NCI-H128 (cell line): ENCODE data around the gene KIR3DL2.
"Not testable (repeated sequence)": the region's sequence is repeated elsewhere in the genome, so short reads cannot be mapped to it uniquely, and the experiment has no call there.

Experiments
- DNase-seq: peaks from one replicate; lab custom pipeline; 2025; ENCODE audit not compliant: unreplicated experiment; lab: John Stamatoyannopoulos, UW

The KIR3DL2 gene

GRCh38 chr19:54850061-54850640 is at the start of gene KIR3DL2:
KIR3DL2 (plus strand) TSS chr19:54850443; CDS start chr19:54850476, 33 bp downstream.
- not testable (repeated sequence) for DNase-seq

- DNase-seq = no peak
Observed at GRCh38 chr19:54803410-54803809, 46.8 kb upstream of the KIR3DL2 start, which contains the start of gene KIR2DL4. KIR2DL4 (plus strand) TSS chr19:54803610; CDS start chr19:54803652, 42 bp downstream.

GRCh38 chr19:54804101-54804500 is 46.1 kb upstream of the KIR3DL2 start:
- no peak for DNase-seq

DNA sequence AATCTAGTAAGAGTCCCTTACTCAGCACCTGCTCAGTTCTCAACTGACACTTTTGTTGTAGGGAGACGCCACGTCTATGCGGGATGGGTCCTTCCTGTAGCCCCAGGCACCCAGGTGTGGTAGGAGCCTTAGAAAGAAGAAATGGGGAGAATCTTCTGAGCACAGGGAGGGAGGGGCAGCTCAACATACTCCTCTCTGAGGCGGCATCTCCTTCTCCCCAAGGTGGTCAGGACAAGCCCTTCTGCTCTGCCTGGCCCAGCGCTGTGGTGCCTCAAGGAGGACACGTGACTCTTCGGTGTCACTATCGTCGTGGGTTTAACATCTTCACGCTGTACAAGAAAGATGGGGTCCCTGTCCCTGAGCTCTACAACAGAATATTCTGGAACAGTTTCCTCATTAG is 45.7 kb upstream of the KIR3DL2 start:
- DNase-seq = no peak

- no peak for DNase-seq
Observed at GRCh38 chr19:54805665-54806515, 44.4 kb upstream of the KIR3DL2 start.

- no peak for DNase-seq
Observed at GRCh38 chr19:54806516-54806838, 43.8 kb upstream of the KIR3DL2 start.

DNA sequence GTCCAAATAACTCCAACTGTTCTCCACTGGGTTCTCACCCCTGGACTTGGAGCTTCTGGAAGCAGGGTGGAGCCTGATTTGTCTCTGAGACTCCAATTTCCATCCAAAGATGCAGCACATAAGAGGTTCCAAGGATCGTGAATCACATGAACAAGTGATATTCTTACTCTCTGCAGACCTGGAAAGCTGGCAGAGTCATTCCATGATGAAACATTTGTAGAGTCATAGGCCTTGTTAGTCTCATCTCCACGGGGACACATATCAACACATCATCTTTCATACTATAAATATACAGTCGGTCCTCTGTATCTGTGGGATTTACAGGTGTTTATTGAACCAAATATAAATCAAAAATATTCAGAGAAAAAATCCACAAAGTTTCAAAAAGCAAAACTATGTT is 35.7 kb upstream of the KIR3DL2 start:
- not testable (repeated sequence) for DNase-seq

DNA sequence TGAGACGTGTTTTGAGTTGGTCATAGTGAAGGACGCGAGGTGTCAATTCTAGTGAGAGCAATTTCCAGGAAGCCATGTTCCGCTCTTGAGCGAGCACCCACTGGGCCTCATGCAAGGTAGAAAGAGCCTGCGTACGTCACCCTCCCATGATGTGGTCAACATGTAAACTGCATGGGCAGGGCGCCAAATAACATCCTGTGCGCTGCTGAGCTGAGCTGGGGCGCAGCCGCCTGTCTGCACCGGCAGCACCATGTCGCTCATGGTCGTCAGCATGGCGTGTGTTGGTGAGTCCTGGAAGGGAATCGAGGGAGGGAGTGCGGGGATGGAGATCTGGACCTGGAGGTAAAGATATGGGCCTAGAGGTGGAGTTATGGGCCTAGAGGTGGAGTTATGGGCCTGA is 34.0 kb upstream of the KIR3DL2 start, which contains the start of gene KIR3DL1:
Gene KIR3DL1 (plus strand): TSS at position 218 of the 400 bp plus-strand sequence.
- DNase-seq = not testable (repeated sequence)

GRCh38 chr19:54817670-54818536 is 32.3 kb upstream of the KIR3DL2 start:
- no peak for DNase-seq

- not testable (repeated sequence) for DNase-seq
Observed at GRCh38 chr19:54824416-54824815, 25.8 kb upstream of the KIR3DL2 start.

DNA sequence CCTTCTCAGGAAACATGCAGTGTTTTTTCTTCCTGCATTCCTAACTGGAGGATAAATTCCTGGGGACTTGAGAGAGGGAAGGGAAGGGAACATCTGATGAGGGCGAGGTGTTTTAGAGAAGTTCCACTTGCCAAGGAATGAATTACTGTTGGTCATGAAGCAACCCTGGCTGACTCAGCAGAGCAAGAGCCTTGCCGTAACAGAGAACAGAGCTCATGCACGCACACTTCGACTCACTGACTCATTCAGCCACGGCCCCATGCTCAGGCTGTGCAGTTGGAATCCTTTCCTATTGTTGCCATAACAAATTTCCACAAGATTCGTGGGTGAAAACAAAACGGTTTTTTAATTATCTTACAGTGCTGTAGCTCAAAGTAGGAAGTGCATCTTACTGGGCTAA is 24.9 kb upstream of the KIR3DL2 start:
- DNase-seq = not testable (repeated sequence)

GRCh38 chr19:54828064-54828463 is 22.2 kb upstream of the KIR3DL2 start:
- DNase-seq = not testable (repeated sequence)

GRCh38 chr19:54832496-54832895 is 17.7 kb upstream of the KIR3DL2 start, which contains the start of gene KIR2DS4:
KIR2DS4 (plus strand) TSS chr19:54832676.
- not testable (repeated sequence) for DNase-seq

DNA sequence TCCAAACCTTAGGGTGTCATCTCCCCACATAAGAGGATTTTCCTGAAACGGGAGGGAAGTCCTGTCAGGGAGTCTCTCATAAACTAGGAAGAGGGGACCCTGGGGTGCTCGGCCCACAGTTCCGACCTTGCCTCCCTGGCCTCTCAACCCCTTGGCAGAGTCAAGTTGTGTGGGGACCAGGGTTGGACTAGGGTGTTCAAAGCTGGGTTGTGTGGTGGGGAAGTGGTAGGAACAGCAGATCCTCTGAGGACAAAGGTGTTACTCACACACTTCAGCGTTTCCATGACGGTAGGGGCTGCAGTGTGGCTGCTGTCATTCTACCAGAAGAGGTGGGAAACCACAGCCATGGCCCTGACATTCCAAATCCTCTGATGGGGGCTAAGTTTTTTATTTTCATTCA is 15.1 kb upstream of the KIR3DL2 start:
- DNase-seq = not testable (repeated sequence)

DNA sequence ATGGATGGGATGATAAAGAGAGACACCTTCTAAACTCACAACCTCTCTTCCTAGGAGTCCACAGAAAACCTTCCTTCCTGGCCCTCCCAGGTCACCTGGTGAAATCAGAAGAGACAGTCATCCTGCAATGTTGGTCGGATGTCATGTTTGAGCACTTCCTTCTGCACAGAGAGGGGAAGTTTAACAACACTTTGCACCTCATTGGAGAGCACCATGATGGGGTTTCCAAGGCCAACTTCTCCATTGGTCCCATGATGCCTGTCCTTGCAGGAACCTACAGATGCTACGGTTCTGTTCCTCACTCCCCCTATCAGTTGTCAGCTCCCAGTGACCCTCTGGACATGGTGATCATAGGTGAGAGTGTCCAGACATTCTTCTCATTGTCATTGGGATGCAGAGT is 12.7 kb upstream of the KIR3DL2 start:
- DNase-seq = not testable (repeated sequence)

DNA sequence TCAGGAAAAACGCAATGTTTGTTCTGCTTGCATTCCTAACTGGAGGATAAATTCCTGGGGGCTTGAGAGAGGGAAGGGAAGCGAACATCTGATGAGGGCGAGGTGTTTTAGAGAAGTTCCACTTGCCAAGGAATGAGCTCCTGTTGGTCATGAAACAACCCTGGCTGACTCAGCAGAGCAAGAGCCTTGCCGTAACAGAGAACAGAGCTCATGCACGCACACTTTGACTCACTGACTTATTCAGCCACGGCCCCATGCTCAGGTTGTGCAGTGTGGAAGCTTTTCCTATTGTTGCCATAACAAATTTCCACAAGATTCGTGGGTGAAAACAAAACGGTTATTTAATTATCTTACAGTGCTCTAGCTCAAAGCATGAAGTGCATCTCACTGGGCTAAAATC is 7.1 kb upstream of the KIR3DL2 start:
- DNase-seq = not testable (repeated sequence)

DNA sequence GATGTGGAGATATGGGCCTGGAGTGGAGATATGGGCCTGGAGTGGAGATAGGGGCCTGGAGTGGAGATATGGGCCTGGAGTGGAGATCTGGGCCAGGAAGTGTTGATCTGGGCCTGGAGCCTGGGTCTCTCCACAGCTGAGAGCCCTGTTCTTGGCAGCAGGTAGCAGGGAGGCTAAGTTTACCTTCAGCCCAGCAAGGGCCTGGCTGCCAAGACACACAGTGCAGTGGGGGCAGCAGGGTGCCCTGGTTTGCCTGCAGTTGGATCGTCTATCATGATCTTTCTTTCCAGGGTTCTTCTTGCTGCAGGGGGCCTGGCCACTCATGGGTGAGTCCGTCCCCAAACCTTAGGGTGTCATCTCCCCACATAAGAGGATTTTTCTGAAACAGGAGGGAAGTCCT is 687 bp downstream of the KIR3DL2 start:
- no peak for DNase-seq

DNA sequence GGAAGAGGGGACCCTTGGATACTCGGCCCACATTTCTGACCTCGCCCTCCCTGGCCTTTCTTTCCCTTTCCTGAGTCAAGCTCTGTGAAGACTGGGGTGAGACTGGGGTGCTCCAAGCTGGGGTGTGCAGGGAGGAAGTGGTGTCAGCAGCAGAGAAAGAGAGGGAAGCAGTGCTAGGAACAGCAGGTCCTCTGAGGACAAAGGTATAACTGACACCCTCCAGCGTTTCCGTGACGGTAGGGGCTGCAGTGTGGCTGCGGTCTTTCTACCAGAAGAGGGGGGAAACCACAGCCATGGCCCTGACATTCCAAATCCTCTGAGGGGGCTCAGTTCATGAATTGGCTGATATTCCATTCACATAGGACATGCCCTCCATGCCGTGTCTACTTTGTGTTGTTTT is 1.1 kb downstream of the KIR3DL2 start:
- no peak for DNase-seq

- DNase-seq = not testable (repeated sequence)
Observed at GRCh38 chr19:54855241-54855640, 5.0 kb downstream of the KIR3DL2 start.

DNA sequence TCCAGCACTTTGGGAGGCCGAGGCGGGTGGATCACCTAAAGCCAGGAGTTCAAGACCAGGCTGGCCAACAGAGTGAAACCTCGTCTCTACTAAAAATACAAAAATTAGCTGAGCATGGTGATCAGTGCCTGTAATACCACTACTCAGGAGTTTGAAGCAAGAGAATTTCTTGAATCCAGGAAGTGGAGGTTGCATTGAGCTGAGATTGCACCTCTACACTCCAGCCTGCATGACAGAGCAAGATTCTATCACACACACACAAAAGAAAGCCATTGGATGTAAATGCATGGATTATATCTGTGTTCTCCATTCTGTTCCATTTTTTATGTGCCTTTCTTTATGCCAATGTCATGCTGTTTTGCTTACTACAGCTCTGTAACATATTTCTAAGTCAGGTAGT is 8.2 kb downstream of the KIR3DL2 start:
- not testable (repeated sequence) for DNase-seq

GRCh38 chr19:54859421-54859820 is 9.2 kb downstream of the KIR3DL2 start:
- DNase-seq = not testable (repeated sequence)
